ENCODE data around the gene IL1RAPL1. TPM values are rescaled to one million over a fixed set of nuclear protein-coding genes. Genes with fewer than 3 reads are reported as not detected.

IL1RAPL1 gene
- total RNA-seq, 1 experiment from 2014 or later, result not detected

GRCh38 chrX:29545878-29546277 lies 958.6 kb downstream of the IL1RAPL1 start:
- no peaks in the 10 kb centered on the region for H3K27me3 ChIP-seq (ENCODE audit: low read length)
- no peak overlapping the region for H3K27ac ChIP-seq (ENCODE audit: low read length)
- no peaks in the 10 kb centered on the region for H3K79me2 ChIP-seq (ENCODE audit: low read length)
- H3K4me2 ChIP-seq (ENCODE audit: low read depth, low read length, poor library complexity, severe bottlenecking), result no peak overlapping the region
- no peak for DNase-seq
- H2AFZ ChIP-seq (ENCODE audit: low read length), result no peak overlapping the region
- no peaks in the 10 kb centered on the region for H3K9me2 ChIP-seq (replicated peaks; ENCODE audit: insufficient read depth, low read length)
- H4K20me1 ChIP-seq (ENCODE audit: insufficient read depth, low read depth, low read length), result no peaks in the 10 kb centered on the region
- peaks cover 23% of the 10 kb centered on the region; the same call in 1 of the 2 replicates for H3K9me3 ChIP-seq (ENCODE audit: low read length)
- H3K36me3 ChIP-seq (ENCODE audit: insufficient read depth, low read length), result no peaks in the 10 kb centered on the region
- H3K9ac ChIP-seq (ENCODE audit: low read length), result no peak overlapping the region
- H3K4me3 ChIP-seq (ENCODE audit: low read length), result no peak overlapping the region
- no peaks in the 10 kb centered on the region for H3K4me1 ChIP-seq (ENCODE audit: low read length)

GRCh38 chrX:29547877-29548276 lies 960.6 kb downstream of the IL1RAPL1 start:
- Histone ChIP-seq H2AFZ (ENCODE audit: low read length) (no peak overlapping the region), H3K79me2 (ENCODE audit: low read length) (no peaks in the 10 kb centered on the region), H3K27ac (ENCODE audit: low read length) (no peak overlapping the region), H3K9me3 (ENCODE audit: low read length) (peaks cover 16% of the 10 kb centered on the region; the same call in 1 of the 2 replicates), H3K9me2 (replicated peaks; ENCODE audit: insufficient read depth, low read length) (no peaks in the 10 kb centered on the region), H4K20me1 (ENCODE audit: insufficient read depth, low read depth, low read length) (no peaks in the 10 kb centered on the region), H3K27me3 (ENCODE audit: low read length) (no peaks in the 10 kb centered on the region), H3K4me2 (ENCODE audit: low read depth, low read length, poor library complexity, severe bottlenecking) (no peak overlapping the region), H3K9ac (ENCODE audit: low read length) (no peak overlapping the region), H3K4me1 (ENCODE audit: low read length) (no peaks in the 10 kb centered on the region), H3K36me3 (ENCODE audit: insufficient read depth, low read length) (no peaks in the 10 kb centered on the region), H3K4me3 (ENCODE audit: low read length) (no peak overlapping the region)
- no peak for DNase-seq

DNA sequence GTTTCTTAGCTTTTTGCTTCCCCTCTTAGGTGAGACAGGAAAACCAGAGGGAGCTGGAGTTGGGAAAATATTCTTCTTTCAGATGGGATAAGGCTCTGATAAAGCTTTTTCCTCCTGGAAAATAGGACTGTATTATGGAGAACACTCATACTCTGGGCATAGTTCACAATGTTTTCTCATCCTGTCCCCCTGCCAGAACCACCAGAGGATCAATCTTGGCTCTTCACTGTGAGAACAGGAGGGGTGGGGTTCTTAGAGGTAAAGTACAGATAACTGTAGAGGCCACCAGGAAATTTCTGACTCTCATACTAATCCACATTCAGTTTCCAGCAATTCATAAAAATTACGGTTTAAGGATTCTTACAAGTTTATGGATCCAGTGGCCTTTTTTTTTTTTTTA lies 966.3 kb downstream of the IL1RAPL1 start:
- Histone ChIP-seq H3K9me2 (replicated peaks; ENCODE audit: insufficient read depth, low read length) (no peaks in the 10 kb centered on the region), H3K9me3 (ENCODE audit: low read length) (peaks cover 26% of the 10 kb centered on the region), H3K79me2 (ENCODE audit: low read length) (no peaks in the 10 kb centered on the region), H3K27ac (ENCODE audit: low read length) (no peak overlapping the region), H3K4me3 (ENCODE audit: low read length) (no peak overlapping the region), H3K9ac (ENCODE audit: low read length) (no peak overlapping the region), H4K20me1 (ENCODE audit: insufficient read depth, low read depth, low read length) (no peaks in the 10 kb centered on the region), H3K4me1 (ENCODE audit: low read length) (no peaks in the 10 kb centered on the region), H2AFZ (ENCODE audit: low read length) (no peak overlapping the region), H3K27me3 (ENCODE audit: low read length) (no peaks in the 10 kb centered on the region), H3K4me2 (ENCODE audit: low read depth, low read length, poor library complexity, severe bottlenecking) (no peak overlapping the region), H3K36me3 (ENCODE audit: insufficient read depth, low read length) (no peaks in the 10 kb centered on the region)
- DNase-seq, result no peak

DNA sequence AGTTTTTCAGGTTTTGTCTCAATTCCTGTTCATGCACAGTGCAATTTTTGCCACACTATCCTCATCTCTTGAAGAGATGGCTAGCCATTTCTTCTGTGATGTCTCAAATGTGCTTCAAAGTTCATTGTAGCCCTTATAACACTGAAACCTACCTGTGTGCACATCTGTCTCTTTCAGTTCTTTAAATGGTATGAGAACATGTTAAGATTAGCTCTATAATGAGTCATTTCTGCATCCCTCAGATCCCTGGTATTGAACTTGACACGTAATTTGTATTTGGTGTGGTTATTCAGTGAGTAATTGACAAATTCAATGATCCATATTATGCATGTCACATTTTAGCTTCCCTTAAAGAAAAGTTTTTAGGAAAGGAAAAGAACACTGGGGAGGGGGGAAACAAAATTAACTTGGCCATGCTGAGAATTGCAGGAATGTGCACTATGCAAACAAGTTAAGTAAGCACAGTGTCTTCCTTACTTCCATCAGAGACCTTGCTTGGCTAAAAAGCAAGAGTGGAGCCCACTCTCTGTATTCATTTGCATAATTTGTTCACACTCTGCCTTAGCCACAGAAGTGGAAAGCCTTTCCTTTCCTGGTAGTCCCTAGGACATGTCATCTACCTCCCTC lies 968.3 kb downstream of the IL1RAPL1 start:
- no peak overlapping the region for H3K9ac ChIP-seq (ENCODE audit: low read length)
- H3K9me2 ChIP-seq (replicated peaks; ENCODE audit: insufficient read depth, low read length), result no peaks in the 10 kb centered on the region
- no peaks in the 10 kb centered on the region for H3K4me1 ChIP-seq (ENCODE audit: low read length)
- H3K36me3 ChIP-seq (ENCODE audit: insufficient read depth, low read length), result no peaks in the 10 kb centered on the region
- no peak overlapping the region for H2AFZ ChIP-seq (ENCODE audit: low read length)
- H3K27me3 ChIP-seq (ENCODE audit: low read length), result no peaks in the 10 kb centered on the region
- no peaks in the 10 kb centered on the region for H3K79me2 ChIP-seq (ENCODE audit: low read length)
- no peaks in the 10 kb centered on the region for H4K20me1 ChIP-seq (ENCODE audit: insufficient read depth, low read depth, low read length)
- no peak overlapping the region for H3K4me3 ChIP-seq (ENCODE audit: low read length)
- H3K9me3 ChIP-seq (ENCODE audit: low read length), result peaks cover 31% of the 10 kb centered on the region
- DNase-seq, result no peak
- no peak overlapping the region for H3K4me2 ChIP-seq (ENCODE audit: low read depth, low read length, poor library complexity, severe bottlenecking)
- H3K27ac ChIP-seq (ENCODE audit: low read length), result no peak overlapping the region

- Histone ChIP-seq H3K79me2 (ENCODE audit: low read length) (no peaks in the 10 kb centered on the region), H3K27ac (ENCODE audit: low read length) (no peak overlapping the region), H4K20me1 (ENCODE audit: insufficient read depth, low read depth, low read length) (no peaks in the 10 kb centered on the region), H3K27me3 (ENCODE audit: low read length) (no peaks in the 10 kb centered on the region), H3K9me3 (ENCODE audit: low read length) (peaks cover 38% of the 10 kb centered on the region), H3K4me3 (ENCODE audit: low read length) (no peak overlapping the region), H3K9ac (ENCODE audit: low read length) (no peak overlapping the region), H3K36me3 (ENCODE audit: insufficient read depth, low read length) (no peaks in the 10 kb centered on the region), H3K4me1 (ENCODE audit: low read length) (no peaks in the 10 kb centered on the region), H2AFZ (ENCODE audit: low read length) (no peak overlapping the region), H3K9me2 (replicated peaks; ENCODE audit: insufficient read depth, low read length) (no peaks in the 10 kb centered on the region), H3K4me2 (ENCODE audit: low read depth, low read length, poor library complexity, severe bottlenecking) (no peak overlapping the region)
- no peak for DNase-seq
Measured at GRCh38 chrX:29560065-29560464, 972.8 kb downstream of the IL1RAPL1 start.

DNA sequence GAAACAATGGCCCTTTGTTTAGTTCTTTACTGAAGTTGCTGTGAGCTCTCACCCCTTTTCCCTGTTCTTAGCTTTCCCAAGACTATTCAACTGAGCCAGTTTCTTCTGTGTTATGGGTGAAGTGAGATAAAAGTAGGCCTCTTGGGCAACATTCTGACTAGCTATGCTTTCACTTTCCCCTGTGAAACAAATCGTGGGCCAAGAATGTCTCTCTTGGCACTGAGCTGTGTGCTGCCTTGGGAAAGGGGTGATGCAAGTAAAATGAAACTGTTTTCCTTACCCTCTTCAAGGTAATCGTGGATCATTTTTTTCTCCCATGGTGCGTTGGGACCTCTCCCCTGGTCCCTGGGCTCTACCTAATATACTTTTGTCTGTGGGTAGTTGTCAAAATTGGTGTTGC lies 974.2 kb downstream of the IL1RAPL1 start:
- Histone ChIP-seq H3K9ac (ENCODE audit: low read length) (no peak overlapping the region), H2AFZ (ENCODE audit: low read length) (no peak overlapping the region), H3K9me2 (replicated peaks; ENCODE audit: insufficient read depth, low read length) (no peaks in the 10 kb centered on the region), H3K4me3 (ENCODE audit: low read length) (no peak overlapping the region), H3K27me3 (ENCODE audit: low read length) (no peaks in the 10 kb centered on the region), H4K20me1 (ENCODE audit: insufficient read depth, low read depth, low read length) (no peaks in the 10 kb centered on the region), H3K4me2 (ENCODE audit: low read depth, low read length, poor library complexity, severe bottlenecking) (no peak overlapping the region), H3K79me2 (ENCODE audit: low read length) (no peaks in the 10 kb centered on the region), H3K36me3 (ENCODE audit: insufficient read depth, low read length) (no peaks in the 10 kb centered on the region), H3K4me1 (ENCODE audit: low read length) (no peaks in the 10 kb centered on the region), H3K9me3 (ENCODE audit: low read length) (peaks cover 30% of the 10 kb centered on the region), H3K27ac (ENCODE audit: low read length) (no peak overlapping the region)
- no peak for DNase-seq

- Histone ChIP-seq H3K9ac (ENCODE audit: low read length) (no peak overlapping the region), H4K20me1 (ENCODE audit: insufficient read depth, low read depth, low read length) (no peaks in the 10 kb centered on the region), H3K27me3 (ENCODE audit: low read length) (no peaks in the 10 kb centered on the region), H3K79me2 (ENCODE audit: low read length) (no peaks in the 10 kb centered on the region), H3K27ac (ENCODE audit: low read length) (no peak overlapping the region), H3K4me2 (ENCODE audit: low read depth, low read length, poor library complexity, severe bottlenecking) (no peak overlapping the region), H2AFZ (ENCODE audit: low read length) (no peak overlapping the region), H3K9me3 (ENCODE audit: low read length) (peaks cover 33% of the 10 kb centered on the region), H3K4me1 (ENCODE audit: low read length) (no peaks in the 10 kb centered on the region), H3K4me3 (ENCODE audit: low read length) (no peak overlapping the region), H3K9me2 (replicated peaks; ENCODE audit: insufficient read depth, low read length) (no peaks in the 10 kb centered on the region), H3K36me3 (ENCODE audit: insufficient read depth, low read length) (no peaks in the 10 kb centered on the region)
- no peak for DNase-seq
Measured at GRCh38 chrX:29580560-29580959, 993.3 kb downstream of the IL1RAPL1 start.

- Histone ChIP-seq H3K27ac (ENCODE audit: low read length) (no peak overlapping the region), H3K9ac (ENCODE audit: low read length) (no peak overlapping the region), H3K79me2 (ENCODE audit: low read length) (no peaks in the 10 kb centered on the region), H3K27me3 (ENCODE audit: low read length) (no peaks in the 10 kb centered on the region), H3K9me2 (replicated peaks; ENCODE audit: insufficient read depth, low read length) (no peaks in the 10 kb centered on the region), H3K36me3 (ENCODE audit: insufficient read depth, low read length) (no peaks in the 10 kb centered on the region), H4K20me1 (ENCODE audit: insufficient read depth, low read depth, low read length) (no peaks in the 10 kb centered on the region), H3K4me2 (ENCODE audit: low read depth, low read length, poor library complexity, severe bottlenecking) (no peak overlapping the region), H3K4me3 (ENCODE audit: low read length) (no peak overlapping the region), H2AFZ (ENCODE audit: low read length) (no peak overlapping the region), H3K9me3 (ENCODE audit: low read length) (peaks cover 37% of the 10 kb centered on the region), H3K4me1 (ENCODE audit: low read length) (no peaks in the 10 kb centered on the region)
- DNase-seq, result no peak
Measured at GRCh38 chrX:29581223-29581622, 994.0 kb downstream of the IL1RAPL1 start.

Data from Karpas-422 (cell line).